ENCODE data around the gene SDHAF2. TPM values are rescaled to one million over a fixed set of nuclear protein-coding genes. Genes with fewer than 3 reads are reported as not detected.
A peak's percentile ranks its signal among the peaks of the same experiment; 100 is the strongest.

Gene SDHAF2
- total and polyA plus RNA-seq, 9 of the 15 experiments (the other 6 are each of a cell fraction or from before 2014, with no cell fraction given): 21.2 to 144 (median 40.4) TPM

DNA sequence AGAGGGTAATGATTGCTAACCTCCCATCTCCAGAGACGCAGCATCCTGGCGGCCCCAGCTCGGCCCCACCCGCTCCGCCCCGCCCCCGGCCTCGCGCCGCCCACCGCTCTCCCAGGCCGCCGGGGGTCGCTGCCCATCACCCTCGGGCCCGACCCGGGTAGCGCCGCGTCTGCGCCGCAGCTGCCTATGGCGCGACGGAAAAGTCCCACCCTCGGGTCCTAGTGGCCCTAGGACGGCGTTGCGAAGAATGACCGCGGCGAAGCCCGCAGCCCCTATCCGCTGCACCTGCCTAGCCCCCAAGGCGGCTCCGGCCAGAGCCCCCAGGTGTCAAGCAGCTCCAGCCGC lies 606 bp upstream of the SDHAF2 start (continued):
- TF ChIP-seq E2F6 (IDR thresholded peaks at IDR 0.05; ENCODE audit: borderline replicate concordance in 1 of 2, extremely low read depth in 1 of 2, insufficient read depth in 1 of 2, insufficient read length in 1 of 2, low read depth in 1 of 2, low read length in 1 of 2, poor library complexity in 1 of 2, severe bottlenecking in 1 of 2): peak in 1 of 2 experiments; percentile 32
- no peak for TF ChIP-seq MBD2 (IDR thresholded peaks at IDR 0.05; ENCODE audit: borderline replicate concordance, low read depth)
- TF ChIP-seq ZNF140 (CRISPR knock-in tag; IDR thresholded peaks at IDR 0.05): no peak
- TF ChIP-seq, protein P1, sequence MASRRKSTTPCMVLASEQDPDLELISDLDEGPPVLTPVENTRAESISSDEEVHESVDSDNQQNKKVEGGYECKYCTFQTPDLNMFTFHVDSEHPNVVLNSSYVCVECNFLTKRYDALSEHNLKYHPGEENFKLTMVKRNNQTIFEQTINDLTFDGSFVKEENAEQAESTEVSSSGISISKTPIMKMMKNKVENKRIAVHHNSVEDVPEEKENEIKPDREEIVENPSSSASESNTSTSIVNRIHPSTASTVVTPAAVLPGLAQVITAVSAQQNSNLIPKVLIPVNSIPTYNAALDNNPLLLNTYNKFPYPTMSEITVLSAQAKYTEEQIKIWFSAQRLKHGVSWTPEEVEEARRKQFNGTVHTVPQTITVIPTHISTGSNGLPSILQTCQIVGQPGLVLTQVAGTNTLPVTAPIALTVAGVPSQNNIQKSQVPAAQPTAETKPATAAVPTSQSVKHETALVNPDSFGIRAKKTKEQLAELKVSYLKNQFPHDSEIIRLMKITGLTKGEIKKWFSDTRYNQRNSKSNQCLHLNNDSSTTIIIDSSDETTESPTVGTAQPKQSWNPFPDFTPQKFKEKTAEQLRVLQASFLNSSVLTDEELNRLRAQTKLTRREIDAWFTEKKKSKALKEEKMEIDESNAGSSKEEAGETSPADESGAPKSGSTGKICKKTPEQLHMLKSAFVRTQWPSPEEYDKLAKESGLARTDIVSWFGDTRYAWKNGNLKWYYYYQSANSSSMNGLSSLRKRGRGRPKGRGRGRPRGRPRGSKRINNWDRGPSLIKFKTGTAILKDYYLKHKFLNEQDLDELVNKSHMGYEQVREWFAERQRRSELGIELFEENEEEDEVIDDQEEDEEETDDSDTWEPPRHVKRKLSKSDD (conservative IDR thresholded peaks at IDR 0.05; ENCODE audit: low read length): no peak
- TF ChIP-seq CCAR2 (IDR thresholded peaks at IDR 0.05; ENCODE audit: low read depth, low read length): no peak
- 0 out of 2 replicates have a peak, but pooled peaks have one; percentile 31 for TF ChIP-seq TCF3 (CRISPR knock-in tag; IDR thresholded peaks at IDR 0.05)
- TF ChIP-seq ZBTB7A (IDR thresholded peaks at IDR 0.05; ENCODE audit: borderline replicate concordance, control insufficient read depth, low read depth, low read length): peak; percentile 96
- no peak for TF ChIP-seq FOXM1 (IDR thresholded peaks at IDR 0.05; ENCODE audit: low read depth)
- TF ChIP-seq FOXM1 (CRISPR knock-in tag; IDR thresholded peaks at IDR 0.05; ENCODE audit: low read depth): peak; percentile 23; the same call in 1 of the 2 replicates
- TF ChIP-seq MAFF (IDR thresholded peaks at IDR 0.05; ENCODE audit: low read length): no peak
- no peak for TF ChIP-seq ZNF766 (CRISPR knock-in tag; conservative IDR thresholded peaks at IDR 0.05)
- no peak for TF ChIP-seq MITF (IDR thresholded peaks at IDR 0.05)
- no peak for TF ChIP-seq MEF2A (IDR thresholded peaks at IDR 0.05; ENCODE audit: control insufficient read depth, low read depth, low read length)
- TF ChIP-seq KDM1A (IDR thresholded peaks at IDR 0.05): no peak
- TF ChIP-seq E2F1 (CRISPR knock-in tag; IDR thresholded peaks at IDR 0.05): no peak
- TF ChIP-seq ZBTB8A (IDR thresholded peaks at IDR 0.05; ENCODE audit: partially characterized antibody): no peak
- no peak for TF ChIP-seq ZKSCAN8 (CRISPR knock-in tag; IDR thresholded peaks at IDR 0.05)
- no peak for TF ChIP-seq RBFOX2 (IDR thresholded peaks at IDR 0.05; ENCODE audit: low read depth, low read length)
- no peak for TF ChIP-seq FOXJ3 (CRISPR knock-in tag; IDR thresholded peaks at IDR 0.05)
- no peak for TF ChIP-seq NFRKB (IDR thresholded peaks at IDR 0.05; ENCODE audit: low read depth)
- no peak for TF ChIP-seq YY1 (IDR thresholded peaks at IDR 0.05; ENCODE audit: borderline replicate concordance in 1 of 3, control insufficient read depth in 1 of 3, extremely low read depth in 1 of 3, insufficient read depth in 3 of 3, insufficient read length in 1 of 3, insufficient replicate concordance in 2 of 3, low read depth in 1 of 3, low read length in 2 of 3)
- TF ChIP-seq SRF (CRISPR knock-in tag; IDR thresholded peaks at IDR 0.05): 0 out of 4 replicates have a peak, but pooled peaks of 1 of the 2 experiments have one; percentile 12
